ENCODE results near the gene NCAPH2.

NCAPH2 gene

DNA sequence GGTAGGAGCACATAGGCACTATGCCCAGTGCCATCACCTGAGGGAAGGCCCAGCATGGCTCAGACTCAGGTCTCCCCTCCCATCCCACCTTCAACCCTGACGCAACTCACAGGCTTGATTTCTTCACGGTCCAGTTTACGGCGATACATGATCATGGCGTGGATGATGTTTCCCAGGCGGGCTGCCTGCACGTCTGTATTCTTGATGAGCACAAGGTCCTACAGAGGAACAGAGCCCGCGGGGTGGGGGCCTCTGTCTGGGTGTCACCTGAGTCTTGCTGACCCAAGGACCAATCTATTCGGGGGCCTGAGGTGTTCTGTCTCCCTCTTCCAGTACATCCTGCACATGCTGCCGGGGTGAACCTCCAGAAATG lies 66.3 kb downstream of the NCAPH2 start:
- DNase-seq (ENCODE audit: low spot score), result no peak

All from RKO (cell line).